ENCODE results near the gene PRXL2C. TPM values are rescaled to one million over a fixed set of nuclear protein-coding genes. Genes with fewer than 3 reads are reported as not detected.
"Not testable (repeated sequence)": the region's sequence is repeated elsewhere in the genome, so short reads cannot be mapped to it uniquely, and the experiment has no call there.

Gene PRXL2C
- 0.12 and 0.14 TPM in 2 replicates for polyA plus RNA-seq
- 0.23 and 0.24 TPM in 2 replicates for polyA minus RNA-seq

DNA sequence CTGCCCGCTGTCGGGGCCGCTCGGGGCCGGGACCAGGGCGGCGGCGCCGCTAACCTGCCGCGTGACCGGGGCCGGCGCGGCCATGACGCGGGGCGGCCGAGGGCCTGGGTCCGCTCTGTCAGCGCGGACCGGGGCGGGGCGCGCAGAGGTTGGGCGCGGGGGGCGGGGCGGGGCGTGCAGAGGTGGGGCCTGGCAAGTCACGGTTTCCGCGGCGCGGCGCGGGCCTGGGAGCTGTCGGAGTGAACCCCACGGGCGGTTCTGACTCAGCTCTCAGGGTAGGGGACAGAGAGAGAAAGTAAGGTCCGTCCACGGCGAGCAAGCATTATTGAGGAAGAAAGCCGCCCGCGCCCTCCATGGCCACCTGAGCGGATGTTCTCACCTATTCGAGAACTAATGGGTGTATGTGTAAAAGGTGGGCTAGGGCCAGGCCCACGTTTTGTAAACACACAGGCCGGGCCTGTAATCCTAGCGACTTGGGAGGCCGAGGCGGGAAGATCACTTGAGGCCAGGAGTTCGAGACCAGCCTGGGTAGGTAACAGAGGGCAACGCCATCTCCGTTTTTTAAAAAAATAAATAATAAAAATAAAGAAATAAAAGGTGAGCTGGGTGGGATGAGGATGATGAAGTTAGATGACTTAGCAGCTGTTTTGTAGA lies at the start of gene PRXL2C:
PRXL2C (minus strand) TSS at position 120 of the 654 bp plus-strand sequence; CDS start at position 84, 36 bp downstream.
- peak within 1 kb of the TSS; percentile 21 for H2AFZ ChIP-seq (ENCODE audit: low read depth, low read length)
- H3K4me2 ChIP-seq (ENCODE audit: low read length), result no peak within 1 kb of the TSS
- no peaks in the 10 kb centered on the region for H3K9me3 ChIP-seq (ENCODE audit: low read length)
- no peaks in the 10 kb centered on the region for H3K36me3 ChIP-seq (ENCODE audit: insufficient read depth, low read length)
- H3K9ac ChIP-seq (ENCODE audit: low read length), result peak within 1 kb of the TSS; percentile 9
- no peaks in the 10 kb centered on the region for H4K20me1 ChIP-seq (ENCODE audit: insufficient read depth)
- peak within 1 kb of the TSS; percentile 68 for H3K4me3 ChIP-seq (ENCODE audit: low read length)
- TF ChIP-seq EZH2 (IDR thresholded peaks at IDR 0.05; ENCODE audit: borderline replicate concordance, insufficient read depth, low read length, poor library complexity, severe bottlenecking) (no peak), MXI1 (conservative IDR thresholded peaks at IDR 0.05; ENCODE audit: poor library complexity, severe bottlenecking) (no peak), RAD21 (conservative IDR thresholded peaks at IDR 0.05) (peak; percentile 2)
- no peaks in the 10 kb centered on the region for H3K79me2 ChIP-seq (replicated peaks; ENCODE audit: insufficient read depth, low read length)
- no peak within 1 kb of the TSS for H3K27ac ChIP-seq (ENCODE audit: low read length)
- peaks cover 16% of the 10 kb centered on the region for H3K27me3 ChIP-seq (ENCODE audit: insufficient read depth, low read depth, low read length)
- H3K9me2 ChIP-seq (ENCODE audit: insufficient read depth, low read length), result no peaks in the 10 kb centered on the region
- no peaks in the 10 kb centered on the region for H3F3A ChIP-seq (ENCODE audit: insufficient read depth, low read length, poor library complexity, severe bottlenecking)

DNA sequence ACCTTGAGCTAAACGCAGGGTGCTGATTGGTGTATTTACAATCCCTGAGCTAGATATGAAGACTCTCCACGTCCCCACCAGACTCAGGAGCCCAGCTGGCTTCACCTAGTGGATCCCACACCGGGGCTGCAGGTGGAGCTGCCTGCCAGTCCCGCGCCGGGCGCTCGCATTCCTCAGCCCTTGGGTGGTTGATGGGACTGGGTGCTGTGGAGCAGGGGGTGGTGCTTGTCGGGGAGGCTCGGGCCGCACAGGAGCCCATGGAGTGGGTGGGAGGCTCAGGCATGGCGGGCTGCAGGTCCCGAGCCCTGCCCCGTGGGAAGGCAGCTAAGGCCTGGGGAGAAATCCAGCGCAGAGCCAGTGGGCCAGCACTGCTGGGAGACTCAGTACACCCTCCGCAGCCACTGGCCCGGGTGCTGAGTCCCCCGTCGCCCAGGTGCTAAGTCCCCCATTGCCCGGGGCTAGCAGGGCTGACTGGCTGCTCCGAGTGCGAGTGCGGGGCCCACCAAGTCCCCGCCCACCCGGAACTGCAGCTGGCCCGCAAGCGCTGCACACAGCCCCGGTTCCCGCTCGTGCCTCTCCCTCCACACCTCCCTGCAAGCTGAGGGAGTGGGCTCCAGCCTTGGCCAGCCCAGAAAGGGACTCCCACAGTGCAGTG lies 45.7 kb upstream of the PRXL2C start:
- not testable (repeated sequence) for H3K36me3 ChIP-seq (ENCODE audit: insufficient read depth, low read length); H3K4me2 ChIP-seq (ENCODE audit: low read length); H3K79me2 ChIP-seq (replicated peaks; ENCODE audit: insufficient read depth, low read length); H3F3A ChIP-seq (ENCODE audit: insufficient read depth, low read length, poor library complexity, severe bottlenecking); H3K9me2 ChIP-seq (ENCODE audit: insufficient read depth, low read length); H2AFZ ChIP-seq (ENCODE audit: low read depth, low read length); H3K4me3 ChIP-seq (ENCODE audit: low read length); H3K9ac ChIP-seq (ENCODE audit: low read length); H4K20me1 ChIP-seq (ENCODE audit: insufficient read depth); H3K27ac ChIP-seq (ENCODE audit: low read length); H3K27me3 ChIP-seq (ENCODE audit: insufficient read depth, low read depth, low read length); H3K9me3 ChIP-seq (ENCODE audit: low read length)

GRCh38 chr9:96691326-96691725 lies 36.2 kb upstream of the PRXL2C start:
- Histone ChIP-seq H3K4me2 (ENCODE audit: low read length) (no peak overlapping the region), H3K4me3 (ENCODE audit: low read length) (no peak overlapping the region)

More at GRCh38 chr9:96691326-96691725, 36.2 kb upstream of the PRXL2C start:
- Histone ChIP-seq H3K36me3 (ENCODE audit: insufficient read depth, low read length) (no peaks in the 10 kb centered on the region), H3K9me3 (ENCODE audit: low read length) (no peaks in the 10 kb centered on the region), H3K27me3 (ENCODE audit: insufficient read depth, low read depth, low read length) (no peaks in the 10 kb centered on the region), H3K9ac (ENCODE audit: low read length) (no peak overlapping the region), H3F3A (ENCODE audit: insufficient read depth, low read length, poor library complexity, severe bottlenecking) (no peaks in the 10 kb centered on the region), H2AFZ (ENCODE audit: low read depth, low read length) (no peak overlapping the region), H3K27ac (ENCODE audit: low read length) (no peak overlapping the region), H3K9me2 (ENCODE audit: insufficient read depth, low read length) (no peaks in the 10 kb centered on the region), H3K79me2 (replicated peaks; ENCODE audit: insufficient read depth, low read length) (no peaks in the 10 kb centered on the region), H4K20me1 (ENCODE audit: insufficient read depth) (no peaks in the 10 kb centered on the region)
- TF ChIP-seq CTCF (IDR thresholded peaks at IDR 0.05; ENCODE audit: poor library complexity, severe bottlenecking) (no peak), TAF1 (IDR thresholded peaks at IDR 0.05; ENCODE audit: low read depth) (no peak), EZH2 (IDR thresholded peaks at IDR 0.05; ENCODE audit: borderline replicate concordance, insufficient read depth, low read length, poor library complexity, severe bottlenecking) (no peak), MXI1 (conservative IDR thresholded peaks at IDR 0.05; ENCODE audit: poor library complexity, severe bottlenecking) (no peak), EP300 (conservative IDR thresholded peaks at IDR 0.05; ENCODE audit: poor library complexity, severe bottlenecking) (no peak)
